GF-D8 (cell line): ENCODE results near the gene SOX13.

Source experiments
- DNase-seq: peaks from one replicate; lab custom pipeline; 2025; lab: John Stamatoyannopoulos, UW

Gene SOX13

GRCh38 chr1:204062106-204062505, 10.8 kb upstream of the SOX13 start:
- no peak for DNase-seq

- DNase-seq = no peak
These were observed 7.5 kb upstream of the SOX13 start for GRCh38 chr1:204065174-204065985.

- no peak for DNase-seq
These were observed 7.0 kb upstream of the SOX13 start for GRCh38 chr1:204065986-204066300.

GRCh38 chr1:204067935-204068334, 5.0 kb upstream of the SOX13 start:
- DNase-seq = no peak

- DNase-seq = no peak
These were observed 3.0 kb upstream of the SOX13 start for GRCh38 chr1:204069887-204070286.

- DNase-seq = no peak
These were observed 2.0 kb upstream of the SOX13 start for GRCh38 chr1:204070895-204071294.

- no peak for DNase-seq
These were observed 940 bp downstream of the SOX13 start for GRCh38 chr1:204073837-204074273.

GRCh38 chr1:204074274-204075138, 1.6 kb downstream of the SOX13 start:
- no peak for DNase-seq

- no peak for DNase-seq
These were observed 2.2 kb downstream of the SOX13 start for GRCh38 chr1:204075139-204075521.

GRCh38 chr1:204075890-204076846, 3.3 kb downstream of the SOX13 start:
- no peak for DNase-seq

GRCh38 chr1:204076891-204077290, 4.0 kb downstream of the SOX13 start:
- DNase-seq = no peak

- no peak for DNase-seq
These were observed 5.2 kb downstream of the SOX13 start for GRCh38 chr1:204077979-204078696.

GRCh38 chr1:204079608-204079999, 6.7 kb downstream of the SOX13 start:
- no peak for DNase-seq

- no peak for DNase-seq
These were observed 7.4 kb downstream of the SOX13 start for GRCh38 chr1:204080163-204080903.

- no peak for DNase-seq
These were observed 8.4 kb downstream of the SOX13 start for GRCh38 chr1:204081164-204081790.

- DNase-seq = no peak
These were observed 9.0 kb downstream of the SOX13 start for GRCh38 chr1:204081791-204082513.

GRCh38 chr1:204083491-204083890, 10.6 kb downstream of the SOX13 start:
- DNase-seq = no peak

- DNase-seq = no peak
These were observed 11.4 kb downstream of the SOX13 start for GRCh38 chr1:204084247-204084772.

GRCh38 chr1:204085876-204086275, 13.0 kb downstream of the SOX13 start:
- no peak for DNase-seq
